Muscle of leg (tissue), 11 donors: Measurements from ENCODE around the gene SAPCD2. TPM values are rescaled to one million over a fixed set of nuclear protein-coding genes. Genes with fewer than 3 reads are reported as not detected.

Source experiments
- DNase-seq: peaks from one replicate; pipeline ENCODE4 v3.0.0; 2013
- H3K27ac ChIP-seq: one replicate; pipeline ENCODE4 v1.5.1; 2013; ENCODE audit warnings: mild to moderate bottlenecking, low read length, control low read depth
- H3K27me3 ChIP-seq: one replicate; pipeline ENCODE4 v1.6.1; 2013; ENCODE audit warnings: low read length; ENCODE audit not compliant: control insufficient read depth, insufficient read depth
- H3K36me3 ChIP-seq: one replicate; pipeline ENCODE4 v1.6.1; 2013; ENCODE audit warnings: low read length; ENCODE audit not compliant: control insufficient read depth, insufficient read depth
- H3K4me1 ChIP-seq: one replicate; pipeline ENCODE4 v1.6.1; 2013; ENCODE audit warnings: low read length; ENCODE audit not compliant: control insufficient read depth, insufficient read depth
- H3K4me3 ChIP-seq: one replicate; pipeline ENCODE4 v1.5.1; 2013; ENCODE audit warnings: low read length, control low read depth
- H3K9me3 ChIP-seq: replicated peaks from 2 replicates; pipeline ENCODE4 v1.6.1; 2013; ENCODE audit warnings: low read depth, low read length; ENCODE audit not compliant: control insufficient read depth
- WGBS: methylation state at CpG from one replicate; pipeline ENCODE4 v1.1.5; 2013; ENCODE audit warnings: missing lambda C conversion rate; ENCODE audit not compliant: insufficient coverage; 5-methylcytosine and 5-hydroxymethylcytosine counted together
- polyA plus RNA-seq, 8 donors: library from polyadenylated mRNA; unstranded; fragments of 120-200 nt; gene quantifications; one replicate each; pipeline versions ENCODE4 v1.2.1 to v1.2.3, GENCODE V29; 2013; ENCODE audit warnings: inconsistent platforms in 1 of 8, low replicate concordance in 1 of 8; ENCODE audit not compliant: insufficient read length in 8 of 8, insufficient read depth in 1 of 8
- total RNA-seq: library from RNA; stranded (reverse); fragments of 120-200 nt; gene quantifications from one replicate; pipeline ENCODE4 v1.2.4, GENCODE V29; 2013

SAPCD2 gene
- total and polyA plus RNA-seq, 9 donors = 3.4 to 7.2 (median 5.3) TPM

GRCh38 chr9:137022662-137023008, 47.7 kb downstream of the SAPCD2 start:
- WGBS = 87% methylated on average over 23 of the region's 23 CpGs
- peaks cover 38% of the 10 kb centered on the region for H3K4me1 ChIP-seq
- DNase-seq = no peak
- H3K27me3 ChIP-seq = no peaks in the 10 kb centered on the region
- peaks cover 3% of the 10 kb centered on the region for H3K36me3 ChIP-seq
- no peak overlapping the region for H3K27ac ChIP-seq
- H3K9me3 ChIP-seq = no peaks in the 10 kb centered on the region
- no peak overlapping the region for H3K4me3 ChIP-seq

GRCh38 chr9:137021979-137022661, 48.2 kb downstream of the SAPCD2 start:
- DNase-seq = no peak
- H3K9me3 ChIP-seq = no peaks in the 10 kb centered on the region
- no peak overlapping the region for H3K4me3 ChIP-seq
- H3K36me3 ChIP-seq = peaks cover 7% of the 10 kb centered on the region
- no peak overlapping the region for H3K27ac ChIP-seq
- H3K27me3 ChIP-seq = no peaks in the 10 kb centered on the region
- H3K4me1 ChIP-seq = peaks cover 33% of the 10 kb centered on the region
- 54% methylated on average over 17 of the region's 30 CpGs for WGBS

- H3K4me3 ChIP-seq = no peak overlapping the region
- WGBS = 81% methylated on average over 4 of the region's 6 CpGs
- H3K9me3 ChIP-seq = no peaks in the 10 kb centered on the region
- H3K4me1 ChIP-seq = peaks cover 29% of the 10 kb centered on the region
- DNase-seq = no peak
- H3K27me3 ChIP-seq = no peaks in the 10 kb centered on the region
- H3K27ac ChIP-seq = no peak overlapping the region
- H3K36me3 ChIP-seq = peaks cover 13% of the 10 kb centered on the region
Observed at GRCh38 chr9:137021568-137021978, 48.8 kb downstream of the SAPCD2 start.

GRCh38 chr9:137020771-137021567, 49.4 kb downstream of the SAPCD2 start:
- H3K4me3 ChIP-seq = no peak overlapping the region
- H3K9me3 ChIP-seq = no peaks in the 10 kb centered on the region
- peaks cover 19% of the 10 kb centered on the region for H3K36me3 ChIP-seq
- H3K27me3 ChIP-seq = no peaks in the 10 kb centered on the region
- H3K4me1 ChIP-seq = peaks cover 24% of the 10 kb centered on the region
- whole genome bisulfite sequencing = 91% methylated on average over 31 of the region's 32 CpGs
- H3K27ac ChIP-seq = no peak overlapping the region
- no peak for DNase-seq

- Histone ChIP-seq H3K4me1 (peaks cover 15% of the 10 kb centered on the region), H3K4me3 (no peak overlapping the region), H3K27me3 (no peaks in the 10 kb centered on the region), H3K36me3 (peaks cover 23% of the 10 kb centered on the region), H3K27ac (no peak overlapping the region), H3K9me3 (no peaks in the 10 kb centered on the region)
- 86% methylated on average over 33 of the region's 34 CpGs for WGBS
- no peak for DNase-seq
Observed at GRCh38 chr9:137019891-137020683, 50.3 kb downstream of the SAPCD2 start.

GRCh38 chr9:137018761-137019559, 51.4 kb downstream of the SAPCD2 start:
- WGBS = 89% methylated on average over 33 of the region's 36 CpGs
- Histone ChIP-seq H3K9me3 (no peaks in the 10 kb centered on the region), H3K4me3 (no peak overlapping the region), H3K4me1 (peaks cover 10% of the 10 kb centered on the region), H3K27ac (no peak overlapping the region), H3K27me3 (no peaks in the 10 kb centered on the region), H3K36me3 (peaks cover 29% of the 10 kb centered on the region)
- no peak for DNase-seq

- no peak for DNase-seq
- Histone ChIP-seq H3K27ac (no peak overlapping the region), H3K36me3 (peaks cover 32% of the 10 kb centered on the region), H3K27me3 (no peaks in the 10 kb centered on the region), H3K4me3 (no peak overlapping the region), H3K9me3 (no peaks in the 10 kb centered on the region), H3K4me1 (peaks cover under 1% of the 10 kb centered on the region)
- WGBS = 89% methylated on average over 30 of the region's 45 CpGs
Observed at GRCh38 chr9:137017791-137018497, 52.4 kb downstream of the SAPCD2 start.

- Histone ChIP-seq H3K4me1 (no peaks in the 10 kb centered on the region), H3K4me3 (no peak overlapping the region), H3K27ac (no peak overlapping the region), H3K36me3 (peaks cover 39% of the 10 kb centered on the region), H3K27me3 (no peaks in the 10 kb centered on the region), H3K9me3 (no peaks in the 10 kb centered on the region)
- no peak for DNase-seq
- WGBS = 98% methylated on average over 28 of the region's 28 CpGs
Observed at GRCh38 chr9:137017071-137017470, 53.3 kb downstream of the SAPCD2 start.

- WGBS = 93% methylated on average over 11 of the region's 16 CpGs
- peaks cover 43% of the 10 kb centered on the region for H3K36me3 ChIP-seq
- no peaks in the 10 kb centered on the region for H3K4me1 ChIP-seq
Observed at GRCh38 chr9:137016436-137016835, 53.9 kb downstream of the SAPCD2 start.

More at GRCh38 chr9:137016436-137016835, 53.9 kb downstream of the SAPCD2 start:
- Histone ChIP-seq H3K27ac (no peak overlapping the region), H3K4me3 (no peak overlapping the region), H3K27me3 (no peaks in the 10 kb centered on the region), H3K9me3 (no peaks in the 10 kb centered on the region)
- no peak for DNase-seq
